HG03354 (cell line): Measurements from ENCODE around the gene NDUFA5.
"Not testable (repeated sequence)": the region's sequence is repeated elsewhere in the genome, so short reads cannot be mapped to it uniquely, and the experiment has no call there.

Experiments used
- ATAC-seq: cut with Tn5 transposase; IDR thresholded peaks from one replicate; pipeline ENCODE4 v1.9.1; 2021; ENCODE audit warnings: mild to moderate bottlenecking; ENCODE audit not compliant: unreplicated experiment, poor library complexity, severe bottlenecking

Gene NDUFA5

GRCh38 chr7:123562121-123562520 is 4.5 kb upstream of the NDUFA5 start:
- ATAC-seq, result no peak

GRCh38 chr7:123558289-123558874 is 764 bp upstream of the NDUFA5 start:
- no peak for ATAC-seq

- ATAC-seq, result no peak
Observed at GRCh38 chr7:123557016-123557397, 611 bp downstream of the NDUFA5 start.

- ATAC-seq, result no peak
Observed at GRCh38 chr7:123555484-123555883, 2.1 kb downstream of the NDUFA5 start.

GRCh38 chr7:123553159-123553558 is 4.5 kb downstream of the NDUFA5 start:
- no peak for ATAC-seq

- ATAC-seq, result no peak
Observed at GRCh38 chr7:123552641-123553040, 5.0 kb downstream of the NDUFA5 start.

GRCh38 chr7:123552134-123552533 is 5.5 kb downstream of the NDUFA5 start:
- ATAC-seq, result not testable (repeated sequence)

- ATAC-seq, result no peak
Observed at GRCh38 chr7:123548406-123548805, 9.2 kb downstream of the NDUFA5 start.

GRCh38 chr7:123539871-123540270 is 17.7 kb downstream of the NDUFA5 start:
- ATAC-seq, result peak; percentile 32

GRCh38 chr7:123538897-123539296 is 18.7 kb downstream of the NDUFA5 start:
- no peak for ATAC-seq

- ATAC-seq, result no peak
Observed at GRCh38 chr7:123538189-123538714, 19.4 kb downstream of the NDUFA5 start.

GRCh38 chr7:123537026-123537642 is 20.5 kb downstream of the NDUFA5 start:
- ATAC-seq, result no peak

GRCh38 chr7:123535517-123535916 is 22.1 kb downstream of the NDUFA5 start:
- ATAC-seq, result no peak

- peak; percentile 72 for ATAC-seq
Observed at GRCh38 chr7:123534383-123535260, 23.0 kb downstream of the NDUFA5 start, which contains the start of gene IQUB. IQUB (minus strand) TSS chr7:123534595; CDS start chr7:123512340, 22,255 bp downstream.

GRCh38 chr7:123533929-123534382 is 23.7 kb downstream of the NDUFA5 start:
- ATAC-seq, result peak; percentile 39

GRCh38 chr7:123533553-123533917 is 24.1 kb downstream of the NDUFA5 start:
- ATAC-seq, result no peak

- peak; percentile 34 for ATAC-seq
Observed at GRCh38 chr7:123532788-123533552, 24.6 kb downstream of the NDUFA5 start.

- peak; percentile 7 for ATAC-seq
Observed at GRCh38 chr7:123532343-123532742, 25.3 kb downstream of the NDUFA5 start.

- ATAC-seq, result not testable (repeated sequence)
Observed at GRCh38 chr7:123530035-123530591, 27.5 kb downstream of the NDUFA5 start.
